A673 (cell line): ENCODE measurements around the gene LANCL1.

ENCODE experiments used
- EZH2 ChIP-seq: fragments of 200-600 bp; sonication (generic); IDR thresholded peaks from 2 replicates; pipeline ENCODE4 v1.6.1; 2017; ENCODE audit warnings: borderline replicate concordance, low read depth, mild to moderate bottlenecking, mixed read lengths, antibody characterized with exemption, low read length; ENCODE audit not compliant: poor library complexity, severe bottlenecking
- TF ChIP-seq, protein P1 (sequence below): fragments of 300-800, 200-600 bp; sonication (generic); conservative IDR thresholded peaks from 2 replicates; pipeline ENCODE4 v1.5.1; 2017; ENCODE audit warnings: low read depth, mild to moderate bottlenecking, antibody characterized with exemption, low read length, moderate library complexity, mixed read lengths

DNA sequence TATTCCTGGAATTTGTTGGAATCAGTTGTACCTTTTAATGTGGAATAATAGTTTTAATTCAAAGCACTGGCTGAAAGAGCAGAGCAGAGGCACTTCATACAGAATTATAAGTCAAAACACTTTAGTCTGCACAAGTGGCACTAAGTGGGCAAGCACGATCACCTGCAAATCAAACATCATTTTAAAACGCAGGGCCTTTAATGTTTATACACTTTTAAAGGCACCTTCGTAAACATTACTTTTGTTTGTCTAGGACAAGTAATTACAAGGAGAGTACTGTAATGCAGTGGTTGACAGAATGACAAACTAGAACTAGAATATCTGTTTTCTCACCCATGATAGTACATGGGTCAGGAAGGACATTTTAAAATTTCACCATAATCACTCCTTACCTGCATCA lies 36.4 kb downstream of the LANCL1 start:
- TF ChIP-seq, protein P1, sequence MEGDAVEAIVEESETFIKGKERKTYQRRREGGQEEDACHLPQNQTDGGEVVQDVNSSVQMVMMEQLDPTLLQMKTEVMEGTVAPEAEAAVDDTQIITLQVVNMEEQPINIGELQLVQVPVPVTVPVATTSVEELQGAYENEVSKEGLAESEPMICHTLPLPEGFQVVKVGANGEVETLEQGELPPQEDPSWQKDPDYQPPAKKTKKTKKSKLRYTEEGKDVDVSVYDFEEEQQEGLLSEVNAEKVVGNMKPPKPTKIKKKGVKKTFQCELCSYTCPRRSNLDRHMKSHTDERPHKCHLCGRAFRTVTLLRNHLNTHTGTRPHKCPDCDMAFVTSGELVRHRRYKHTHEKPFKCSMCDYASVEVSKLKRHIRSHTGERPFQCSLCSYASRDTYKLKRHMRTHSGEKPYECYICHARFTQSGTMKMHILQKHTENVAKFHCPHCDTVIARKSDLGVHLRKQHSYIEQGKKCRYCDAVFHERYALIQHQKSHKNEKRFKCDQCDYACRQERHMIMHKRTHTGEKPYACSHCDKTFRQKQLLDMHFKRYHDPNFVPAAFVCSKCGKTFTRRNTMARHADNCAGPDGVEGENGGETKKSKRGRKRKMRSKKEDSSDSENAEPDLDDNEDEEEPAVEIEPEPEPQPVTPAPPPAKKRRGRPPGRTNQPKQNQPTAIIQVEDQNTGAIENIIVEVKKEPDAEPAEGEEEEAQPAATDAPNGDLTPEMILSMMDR: no peak
- no peak for TF ChIP-seq EZH2
